HepG2 (cell line): ENCODE data around the gene ATP5F1E. TPM values are rescaled to one million over a fixed set of nuclear protein-coding genes. Genes with fewer than 3 reads are reported as not detected.

ENCODE experiments used
- CSRNP2 ChIP-seq: sonication (generic); formaldehyde crosslinking; conservative IDR thresholded peaks from 2 replicates; pipeline ENCODE4 v1.8.0; 2022; ENCODE audit warnings: low read depth, missing genetic modification reagents
- GPN1 ChIP-seq: sonication (generic); formaldehyde crosslinking; IDR thresholded peaks from 2 replicates; pipeline ENCODE4 v1.5.1; 2020; ENCODE audit warnings: missing genetic modification reagents, borderline replicate concordance
- HES4 ChIP-seq: sonication (generic); formaldehyde crosslinking; IDR thresholded peaks from 2 replicates; pipeline ENCODE4 v1.9.0; 2021; ENCODE audit warnings: mild to moderate bottlenecking, missing genetic modification reagents, borderline replicate concordance
- PAWR ChIP-seq: sonication (generic); formaldehyde crosslinking; IDR thresholded peaks from 2 replicates; pipeline ENCODE4 v1.4.0; 2020; ENCODE audit warnings: missing genetic modification reagents, mild to moderate bottlenecking, borderline replicate concordance
- ZBTB21 ChIP-seq: sonication (generic); formaldehyde crosslinking; IDR thresholded peaks from 2 replicates; pipeline ENCODE4 v1.4.0; 2020; ENCODE audit warnings: missing genetic modification reagents
- ZNF234 ChIP-seq: sonication (generic); formaldehyde crosslinking; conservative IDR thresholded peaks from 2 replicates; pipeline ENCODE4 v1.5.1; 2020; ENCODE audit warnings: mild to moderate bottlenecking, missing genetic modification reagents
- ZNF737 ChIP-seq: sonication (generic); formaldehyde crosslinking; IDR thresholded peaks from 2 replicates; pipeline ENCODE4 v1.5.0; 2020; ENCODE audit warnings: missing genetic modification reagents, mild to moderate bottlenecking, borderline replicate concordance
- polyA plus RNA-seq, 8 experiments: library from polyadenylated mRNA; depleted of rRNA in 3 of 8; stranded (reverse) in 7 of 8; unstranded in 1 of 8; fragments of >200 nt; fragmentation: Illumina TruSeq in 4 of 8; extraction: Trizol in 4 of 8; gene quantifications; 2 replicates each; pipeline versions ENCODE4 v1.2.1 to v1.2.3, GENCODE V29; 2011 to 2016; ENCODE audit warnings: low read depth in 4 of 8, missing spikeins in 1 of 8, mixed read lengths in 1 of 8; ENCODE audit not compliant: insufficient read depth in 1 of 8
- total RNA-seq, 5 experiments: library from RNA; depleted of rRNA; stranded (reverse); fragments of >200 nt; fragmentation: Illumina TruSeq; extraction: Trizol; gene quantifications; 2 replicates each; pipeline ENCODE4 v1.2.3, GENCODE V29; 2016; ENCODE audit warnings: low read depth in 1 of 5
- TF ChIP-seq, protein P1 (sequence below): sonication (generic); formaldehyde crosslinking; conservative IDR thresholded peaks from 2 replicates; pipeline ENCODE4 v1.5.0; 2020; ENCODE audit warnings: missing genetic modification reagents
- TF ChIP-seq, protein P2 (sequence below): sonication (generic); formaldehyde crosslinking; IDR thresholded peaks from 2 replicates; pipeline ENCODE4 v1.8.0; 2022; ENCODE audit warnings: mild to moderate bottlenecking, missing genetic modification reagents, moderate library complexity
- TF ChIP-seq, protein P3 (sequence below): sonication (generic); formaldehyde crosslinking; IDR thresholded peaks from 2 replicates; pipeline ENCODE4 v1.5.0; 2020; ENCODE audit warnings: mild to moderate bottlenecking, missing genetic modification reagents, borderline replicate concordance
- TF ChIP-seq, protein P4 (sequence below): sonication (generic); formaldehyde crosslinking; IDR thresholded peaks from 2 replicates; pipeline ENCODE4 v1.4.0; 2020; ENCODE audit warnings: missing genetic modification reagents

The ATP5F1E gene
- total and polyA plus RNA-seq, 2 of the 13 experiments (the other 11 are each of a cell fraction or from before 2014, with no cell fraction given): 121 to 134 TPM

- TF ChIP-seq, protein P1, sequence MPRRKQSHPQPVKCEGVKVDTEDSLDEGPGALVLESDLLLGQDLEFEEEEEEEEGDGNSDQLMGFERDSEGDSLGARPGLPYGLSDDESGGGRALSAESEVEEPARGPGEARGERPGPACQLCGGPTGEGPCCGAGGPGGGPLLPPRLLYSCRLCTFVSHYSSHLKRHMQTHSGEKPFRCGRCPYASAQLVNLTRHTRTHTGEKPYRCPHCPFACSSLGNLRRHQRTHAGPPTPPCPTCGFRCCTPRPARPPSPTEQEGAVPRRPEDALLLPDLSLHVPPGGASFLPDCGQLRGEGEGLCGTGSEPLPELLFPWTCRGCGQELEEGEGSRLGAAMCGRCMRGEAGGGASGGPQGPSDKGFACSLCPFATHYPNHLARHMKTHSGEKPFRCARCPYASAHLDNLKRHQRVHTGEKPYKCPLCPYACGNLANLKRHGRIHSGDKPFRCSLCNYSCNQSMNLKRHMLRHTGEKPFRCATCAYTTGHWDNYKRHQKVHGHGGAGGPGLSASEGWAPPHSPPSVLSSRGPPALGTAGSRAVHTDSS (CRISPR knock-in tag): no peak
- peak; percentile 97 for TF ChIP-seq HES4 (CRISPR knock-in tag)
- no peak for TF ChIP-seq ZNF234 (CRISPR knock-in tag)
- TF ChIP-seq, protein P2, sequence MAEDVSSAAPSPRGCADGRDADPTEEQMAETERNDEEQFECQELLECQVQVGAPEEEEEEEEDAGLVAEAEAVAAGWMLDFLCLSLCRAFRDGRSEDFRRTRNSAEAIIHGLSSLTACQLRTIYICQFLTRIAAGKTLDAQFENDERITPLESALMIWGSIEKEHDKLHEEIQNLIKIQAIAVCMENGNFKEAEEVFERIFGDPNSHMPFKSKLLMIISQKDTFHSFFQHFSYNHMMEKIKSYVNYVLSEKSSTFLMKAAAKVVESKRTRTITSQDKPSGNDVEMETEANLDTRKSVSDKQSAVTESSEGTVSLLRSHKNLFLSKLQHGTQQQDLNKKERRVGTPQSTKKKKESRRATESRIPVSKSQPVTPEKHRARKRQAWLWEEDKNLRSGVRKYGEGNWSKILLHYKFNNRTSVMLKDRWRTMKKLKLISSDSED (CRISPR knock-in tag): no peak
- no peak for TF ChIP-seq CSRNP2 (CRISPR knock-in tag)
- peak; percentile 87; the same call in 1 of the 2 replicates for TF ChIP-seq GPN1
- TF ChIP-seq, protein P3, sequence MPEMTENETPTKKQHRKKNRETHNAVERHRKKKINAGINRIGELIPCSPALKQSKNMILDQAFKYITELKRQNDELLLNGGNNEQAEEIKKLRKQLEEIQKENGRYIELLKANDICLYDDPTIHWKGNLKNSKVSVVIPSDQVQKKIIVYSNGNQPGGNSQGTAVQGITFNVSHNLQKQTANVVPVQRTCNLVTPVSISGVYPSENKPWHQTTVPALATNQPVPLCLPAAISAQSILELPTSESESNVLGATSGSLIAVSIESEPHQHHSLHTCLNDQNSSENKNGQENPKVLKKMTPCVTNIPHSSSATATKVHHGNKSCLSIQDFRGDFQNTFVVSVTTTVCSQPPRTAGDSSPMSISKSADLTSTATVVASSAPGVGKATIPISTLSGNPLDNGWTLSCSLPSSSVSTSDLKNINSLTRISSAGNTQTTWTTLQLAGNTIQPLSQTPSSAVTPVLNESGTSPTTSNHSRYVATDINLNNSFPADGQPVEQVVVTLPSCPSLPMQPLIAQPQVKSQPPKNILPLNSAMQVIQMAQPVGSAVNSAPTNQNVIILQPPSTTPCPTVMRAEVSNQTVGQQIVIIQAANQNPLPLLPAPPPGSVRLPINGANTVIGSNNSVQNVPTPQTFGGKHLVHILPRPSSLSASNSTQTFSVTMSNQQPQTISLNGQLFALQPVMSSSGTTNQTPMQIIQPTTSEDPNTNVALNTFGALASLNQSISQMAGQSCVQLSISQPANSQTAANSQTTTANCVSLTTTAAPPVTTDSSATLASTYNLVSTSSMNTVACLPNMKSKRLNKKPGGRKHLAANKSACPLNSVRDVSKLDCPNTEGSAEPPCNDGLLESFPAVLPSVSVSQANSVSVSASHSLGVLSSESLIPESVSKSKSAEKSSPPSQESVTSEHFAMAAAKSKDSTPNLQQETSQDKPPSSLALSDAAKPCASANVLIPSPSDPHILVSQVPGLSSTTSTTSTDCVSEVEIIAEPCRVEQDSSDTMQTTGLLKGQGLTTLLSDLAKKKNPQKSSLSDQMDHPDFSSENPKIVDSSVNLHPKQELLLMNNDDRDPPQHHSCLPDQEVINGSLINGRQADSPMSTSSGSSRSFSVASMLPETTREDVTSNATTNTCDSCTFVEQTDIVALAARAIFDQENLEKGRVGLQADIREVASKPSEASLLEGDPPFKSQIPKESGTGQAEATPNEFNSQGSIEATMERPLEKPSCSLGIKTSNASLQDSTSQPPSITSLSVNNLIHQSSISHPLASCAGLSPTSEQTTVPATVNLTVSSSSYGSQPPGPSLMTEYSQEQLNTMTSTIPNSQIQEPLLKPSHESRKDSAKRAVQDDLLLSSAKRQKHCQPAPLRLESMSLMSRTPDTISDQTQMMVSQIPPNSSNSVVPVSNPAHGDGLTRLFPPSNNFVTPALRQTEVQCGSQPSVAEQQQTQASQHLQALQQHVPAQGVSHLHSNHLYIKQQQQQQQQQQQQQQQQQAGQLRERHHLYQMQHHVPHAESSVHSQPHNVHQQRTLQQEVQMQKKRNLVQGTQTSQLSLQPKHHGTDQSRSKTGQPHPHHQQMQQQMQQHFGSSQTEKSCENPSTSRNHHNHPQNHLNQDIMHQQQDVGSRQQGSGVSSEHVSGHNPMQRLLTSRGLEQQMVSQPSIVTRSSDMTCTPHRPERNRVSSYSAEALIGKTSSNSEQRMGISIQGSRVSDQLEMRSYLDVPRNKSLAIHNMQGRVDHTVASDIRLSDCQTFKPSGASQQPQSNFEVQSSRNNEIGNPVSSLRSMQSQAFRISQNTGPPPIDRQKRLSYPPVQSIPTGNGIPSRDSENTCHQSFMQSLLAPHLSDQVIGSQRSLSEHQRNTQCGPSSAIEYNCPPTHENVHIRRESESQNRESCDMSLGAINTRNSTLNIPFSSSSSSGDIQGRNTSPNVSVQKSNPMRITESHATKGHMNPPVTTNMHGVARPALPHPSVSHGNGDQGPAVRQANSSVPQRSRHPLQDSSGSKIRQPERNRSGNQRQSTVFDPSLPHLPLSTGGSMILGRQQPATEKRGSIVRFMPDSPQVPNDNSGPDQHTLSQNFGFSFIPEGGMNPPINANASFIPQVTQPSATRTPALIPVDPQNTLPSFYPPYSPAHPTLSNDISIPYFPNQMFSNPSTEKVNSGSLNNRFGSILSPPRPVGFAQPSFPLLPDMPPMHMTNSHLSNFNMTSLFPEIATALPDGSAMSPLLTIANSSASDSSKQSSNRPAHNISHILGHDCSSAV (CRISPR knock-in tag): no peak
- no peak for TF ChIP-seq ZBTB21 (CRISPR knock-in tag)
- TF ChIP-seq ZNF737 (CRISPR knock-in tag): 0 out of 2 replicates have a peak, but pooled peaks have one; percentile 60
- TF ChIP-seq PAWR (CRISPR knock-in tag): no peak
- TF ChIP-seq, protein P4, sequence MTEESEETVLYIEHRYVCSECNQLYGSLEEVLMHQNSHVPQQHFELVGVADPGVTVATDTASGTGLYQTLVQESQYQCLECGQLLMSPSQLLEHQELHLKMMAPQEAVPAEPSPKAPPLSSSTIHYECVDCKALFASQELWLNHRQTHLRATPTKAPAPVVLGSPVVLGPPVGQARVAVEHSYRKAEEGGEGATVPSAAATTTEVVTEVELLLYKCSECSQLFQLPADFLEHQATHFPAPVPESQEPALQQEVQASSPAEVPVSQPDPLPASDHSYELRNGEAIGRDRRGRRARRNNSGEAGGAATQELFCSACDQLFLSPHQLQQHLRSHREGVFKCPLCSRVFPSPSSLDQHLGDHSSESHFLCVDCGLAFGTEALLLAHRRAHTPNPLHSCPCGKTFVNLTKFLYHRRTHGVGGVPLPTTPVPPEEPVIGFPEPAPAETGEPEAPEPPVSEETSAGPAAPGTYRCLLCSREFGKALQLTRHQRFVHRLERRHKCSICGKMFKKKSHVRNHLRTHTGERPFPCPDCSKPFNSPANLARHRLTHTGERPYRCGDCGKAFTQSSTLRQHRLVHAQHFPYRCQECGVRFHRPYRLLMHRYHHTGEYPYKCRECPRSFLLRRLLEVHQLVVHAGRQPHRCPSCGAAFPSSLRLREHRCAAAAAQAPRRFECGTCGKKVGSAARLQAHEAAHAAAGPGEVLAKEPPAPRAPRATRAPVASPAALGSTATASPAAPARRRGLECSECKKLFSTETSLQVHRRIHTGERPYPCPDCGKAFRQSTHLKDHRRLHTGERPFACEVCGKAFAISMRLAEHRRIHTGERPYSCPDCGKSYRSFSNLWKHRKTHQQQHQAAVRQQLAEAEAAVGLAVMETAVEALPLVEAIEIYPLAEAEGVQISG (CRISPR knock-in tag): peak; percentile 46; the same call in 1 of the 2 replicates
Observed at GRCh38 chr20:58980711-58981627, 51.2 kb downstream of the ATP5F1E start, which contains the start of gene NELFCD (continued).
